Thymus (tissue), 11 donors: ENCODE measurements around the gene LDHB. TPM values are rescaled to one million over a fixed set of nuclear protein-coding genes. Genes with fewer than 3 reads are reported as not detected.
"Not testable (repeated sequence)": the region's sequence is repeated elsewhere in the genome, so short reads cannot be mapped to it uniquely, and the experiment has no call there.

Source experiments
- DNase-seq, 9 donors: peaks; one replicate each; pipeline ENCODE4 v3.0.0-alpha.2; 2013; ENCODE audit warnings: low spot score in 9 of 9, low read depth in 6 of 9, missing footprints in 1 of 9
- H3K27ac ChIP-seq, 2 donors: one replicate each; pipeline ENCODE4 v1.5.1; 2013; ENCODE audit warnings: control low read depth in 1 of 2, low read depth in 1 of 2, low read length in 1 of 2, mild to moderate bottlenecking in 1 of 2, moderate library complexity in 1 of 2
- H3K27me3 ChIP-seq, 2 donors: one replicate each; pipeline ENCODE4 v1.5.1; 2013; ENCODE audit warnings: low read length in 1 of 2; ENCODE audit not compliant: control insufficient read depth in 2 of 2, insufficient read depth in 1 of 2
- H3K36me3 ChIP-seq, 2 donors: one replicate each; pipeline ENCODE4 v1.5.1; 2013; ENCODE audit warnings: low read length in 1 of 2, mild to moderate bottlenecking in 1 of 2, moderate library complexity in 1 of 2; ENCODE audit not compliant: control insufficient read depth in 2 of 2, insufficient read depth in 2 of 2
- H3K4me1 ChIP-seq, 2 donors: one replicate each; pipeline ENCODE4 v1.5.1; 2013; ENCODE audit warnings: low read length in 2 of 2; ENCODE audit not compliant: control insufficient read depth in 2 of 2, insufficient read depth in 2 of 2
- H3K4me3 ChIP-seq, 2 donors: one replicate each; pipeline ENCODE4 v1.5.1; 2013; ENCODE audit warnings: low read length in 2 of 2, control low read depth in 1 of 2, mild to moderate bottlenecking in 1 of 2
- H3K9me3 ChIP-seq, 2 donors: one replicate each; pipeline ENCODE4 v1.5.1; 2013; ENCODE audit warnings: low read length in 1 of 2, mild to moderate bottlenecking in 1 of 2; ENCODE audit not compliant: control insufficient read depth in 2 of 2, insufficient read depth in 1 of 2
- WGBS: extraction: QIAGEN DNeasy Blood & Tissue Kit; methylation state at CpG from one replicate; pipeline ENCODE4 v1.1.7; 2013; 5-methylcytosine and 5-hydroxymethylcytosine counted together
- polyA plus RNA-seq: library from polyadenylated mRNA; stranded (reverse); fragments of 200-250 nt; gene quantifications from one replicate; pipeline ENCODE4 v1.2.3, GENCODE V29; 2013
- total RNA-seq: library from RNA; stranded (reverse); fragments of 120-200 nt; gene quantifications from one replicate; pipeline ENCODE4 v1.2.4, GENCODE V29; 2013
- donor health status: healthy.

The LDHB gene
- total and polyA plus RNA-seq, 2 donors, result 325 to 847 TPM

- H3K27me3 ChIP-seq, result no peaks in the 10 kb centered on the region
- no peaks in the 10 kb centered on the region for H3K9me3 ChIP-seq
- no peak overlapping the region for H3K4me3 ChIP-seq
- 99% methylated on average over 1 of the region's 1 CpG for WGBS
- H3K36me3 ChIP-seq, result peaks cover 19 to 70% of the 10 kb centered on the region in 2 donors
- H3K27ac ChIP-seq, result no peak overlapping the region
- DNase-seq, result no peak
- peaks cover 0 to 5% of the 10 kb centered on the region in 2 donors for H3K4me1 ChIP-seq
These were observed 5.8 kb downstream of the LDHB start for GRCh38 chr12:21651821-21652220.

GRCh38 chr12:21650997-21651396 lies 6.6 kb downstream of the LDHB start:
- 98% methylated on average over 1 of the region's 1 CpG for WGBS
- Histone ChIP-seq H3K27ac (no peak overlapping the region), H3K4me3 (no peak overlapping the region), H3K27me3 (no peaks in the 10 kb centered on the region), H3K4me1 (peaks cover 0 to 2% of the 10 kb centered on the region in 2 donors), H3K9me3 (no peaks in the 10 kb centered on the region), H3K36me3 (peaks cover 19 to 76% of the 10 kb centered on the region in 2 donors)
- no peak for DNase-seq

DNA sequence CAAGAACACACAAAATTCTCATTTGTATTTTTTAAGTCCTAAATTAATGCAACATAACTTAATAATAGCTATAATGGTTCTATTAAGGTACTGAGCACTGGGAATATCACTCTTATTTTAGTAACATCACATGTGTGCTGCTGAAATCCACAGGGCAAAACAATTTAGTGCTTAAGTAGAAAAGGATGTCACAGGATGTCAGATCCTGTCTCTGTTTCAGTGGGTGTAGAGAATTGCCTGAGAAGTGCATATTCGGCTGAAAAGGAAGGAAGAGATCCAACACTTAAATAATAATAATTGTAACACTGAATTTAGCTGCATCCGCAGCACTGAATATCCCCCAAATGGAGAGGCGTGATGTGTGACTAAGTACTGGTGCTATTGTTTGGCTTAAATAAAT lies 8.6 kb downstream of the LDHB start:
- no peaks in the 10 kb centered on the region for H3K27me3 ChIP-seq
- peaks cover 20 to 90% of the 10 kb centered on the region in 2 donors for H3K36me3 ChIP-seq
- H3K4me1 ChIP-seq, result no peaks in the 10 kb centered on the region
- H3K27ac ChIP-seq, result no peak overlapping the region
- no peak overlapping the region for H3K4me3 ChIP-seq
- H3K9me3 ChIP-seq, result no peaks in the 10 kb centered on the region
- WGBS, result 66% methylated on average over 3 of the region's 3 CpGs
- no peak for DNase-seq

DNA sequence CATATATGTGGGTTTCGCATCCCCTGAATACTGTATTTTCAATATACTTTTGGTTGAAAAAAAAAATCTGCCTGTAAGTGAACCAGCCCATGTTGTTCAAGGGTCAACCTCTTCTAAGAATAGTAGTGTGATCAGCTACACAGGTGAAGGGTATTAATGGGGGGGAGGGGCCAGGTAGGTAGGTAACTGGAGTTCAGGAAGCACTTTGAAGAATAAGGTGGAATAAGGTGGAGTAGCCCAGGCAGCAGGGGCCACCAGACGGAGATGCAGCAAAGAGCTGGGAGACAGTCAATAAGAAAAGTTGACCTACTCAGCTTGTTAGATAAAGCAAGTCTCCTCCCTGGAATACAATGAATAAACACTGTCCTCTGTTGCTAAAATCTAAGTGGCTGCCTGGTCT lies 9.3 kb downstream of the LDHB start:
- over 99% methylated on average over 2 of the region's 2 CpGs for WGBS
- DNase-seq, result no peak
- Histone ChIP-seq H3K4me1 (no peaks in the 10 kb centered on the region), H3K36me3 (peaks cover 16 to 92% of the 10 kb centered on the region in 2 donors), H3K4me3 (no peak overlapping the region), H3K9me3 (no peaks in the 10 kb centered on the region), H3K27me3 (no peaks in the 10 kb centered on the region), H3K27ac (no peak overlapping the region)

GRCh38 chr12:21647179-21647578 lies 10.5 kb downstream of the LDHB start:
- Histone ChIP-seq H3K27me3 (no peaks in the 10 kb centered on the region), H3K4me1 (no peaks in the 10 kb centered on the region), H3K27ac (no peak overlapping the region), H3K9me3 (no peaks in the 10 kb centered on the region), H3K36me3 (peaks cover 20 to 91% of the 10 kb centered on the region in 2 donors), H3K4me3 (no peak overlapping the region)
- no peak for DNase-seq

- H3K4me1 ChIP-seq, H3K4me3 ChIP-seq, H3K27ac ChIP-seq, DNase-seq, H3K9me3 ChIP-seq, H3K27me3 ChIP-seq: not testable (repeated sequence)
- H3K36me3 ChIP-seq, result peaks cover 20 to 88% of the 10 kb centered on the region in 2 donors
- 70% methylated on average over 7 of the region's 7 CpGs for WGBS
These were observed 12.6 kb downstream of the LDHB start for GRCh38 chr12:21645041-21645500.

DNA sequence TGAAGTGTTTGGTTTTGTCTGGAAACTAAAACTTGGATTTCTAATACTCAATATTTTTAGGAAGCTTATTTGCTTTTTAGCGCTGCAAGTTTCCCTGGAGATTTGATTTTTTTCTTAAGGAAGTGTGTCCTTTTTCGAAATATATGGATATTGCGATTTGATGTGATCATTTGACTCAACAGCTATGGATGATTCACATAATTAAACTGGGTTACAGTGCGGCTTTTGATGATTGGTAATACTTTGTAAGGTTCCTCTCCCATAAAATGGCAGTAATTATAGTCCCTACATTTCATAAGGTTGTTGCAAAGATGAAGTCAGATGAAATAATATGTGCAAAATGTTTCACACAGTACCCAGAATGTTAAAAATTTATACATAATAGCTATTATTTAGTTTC lies 13.1 kb downstream of the LDHB start:
- H3K4me3 ChIP-seq, result no peak overlapping the region
- WGBS, result 99% methylated on average over 4 of the region's 4 CpGs
- H3K27ac ChIP-seq, result no peak overlapping the region
- no peaks in the 10 kb centered on the region for H3K27me3 ChIP-seq
- DNase-seq, result no peak
- H3K9me3 ChIP-seq, result no peaks in the 10 kb centered on the region
- no peaks in the 10 kb centered on the region for H3K4me1 ChIP-seq
- H3K36me3 ChIP-seq, result peaks cover 20 to 86% of the 10 kb centered on the region in 2 donors

DNA sequence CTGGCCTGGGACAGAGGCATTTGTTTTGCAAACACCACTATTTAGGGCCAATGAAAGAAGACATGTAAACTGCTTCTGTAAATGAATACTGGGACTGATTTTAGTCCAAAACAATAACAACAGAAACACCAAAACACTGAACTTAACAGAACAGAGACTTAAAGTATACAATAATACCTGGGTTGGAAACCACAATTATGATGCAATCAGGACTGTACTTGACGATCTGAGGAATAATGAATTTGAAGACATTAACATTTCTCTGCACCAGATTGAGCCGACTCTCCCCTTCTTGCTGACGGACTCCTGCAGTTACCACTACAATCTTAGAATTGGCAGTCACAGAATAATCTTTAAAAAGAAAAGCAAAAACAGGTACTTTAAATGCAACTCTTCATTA lies 13.9 kb downstream of the LDHB start:
- Histone ChIP-seq H3K36me3 (peaks cover 20 to 83% of the 10 kb centered on the region in 2 donors), H3K27me3 (no peaks in the 10 kb centered on the region), H3K27ac (no peak overlapping the region), H3K9me3 (no peaks in the 10 kb centered on the region), H3K4me1 (no peaks in the 10 kb centered on the region), H3K4me3 (no peak overlapping the region)
- 94% methylated on average over 3 of the region's 3 CpGs for WGBS
- DNase-seq, result no peak

DNA sequence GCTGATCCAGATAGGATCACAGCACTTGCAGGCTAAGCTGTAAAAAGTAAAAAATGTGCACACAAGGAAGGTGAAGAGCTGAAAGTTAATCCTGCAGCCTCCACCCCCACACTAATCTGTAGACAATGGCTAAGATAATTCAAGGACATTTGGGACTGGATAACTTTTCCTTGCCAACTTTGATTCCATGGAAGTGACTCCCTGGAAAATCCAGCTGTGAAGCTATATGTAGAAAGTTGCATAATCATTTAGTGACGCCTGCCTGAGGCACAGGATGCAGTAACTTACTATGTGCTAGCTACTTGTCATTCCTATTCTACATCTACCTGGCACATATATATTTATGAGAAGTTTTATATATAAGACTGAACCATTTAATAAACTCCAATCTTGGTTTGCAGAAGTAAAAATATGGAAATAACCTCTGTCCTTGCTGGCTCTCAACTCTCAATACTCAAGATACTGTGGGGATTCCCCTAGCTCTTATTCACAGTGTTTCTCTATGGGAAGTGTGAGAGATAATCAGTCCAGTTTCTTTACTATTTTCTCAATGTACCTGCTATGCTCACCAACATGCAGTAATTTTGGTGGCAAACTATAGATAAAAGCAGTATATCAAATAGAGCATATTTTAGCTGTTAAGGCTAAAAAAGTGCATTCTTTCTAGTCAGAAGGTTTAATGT lies 14.8 kb downstream of the LDHB start:
- no peaks in the 10 kb centered on the region for H3K27me3 ChIP-seq
- H3K4me3 ChIP-seq, result no peak overlapping the region
- no peak overlapping the region for H3K27ac ChIP-seq
- DNase-seq, result no peak
- 95% methylated on average over 1 of the region's 1 CpG for WGBS
- H3K36me3 ChIP-seq, result peaks cover 14 to 82% of the 10 kb centered on the region in 2 donors
- no peaks in the 10 kb centered on the region for H3K4me1 ChIP-seq
- H3K9me3 ChIP-seq, result no peaks in the 10 kb centered on the region
